ENCODE data around the gene FGD2.

DNA sequence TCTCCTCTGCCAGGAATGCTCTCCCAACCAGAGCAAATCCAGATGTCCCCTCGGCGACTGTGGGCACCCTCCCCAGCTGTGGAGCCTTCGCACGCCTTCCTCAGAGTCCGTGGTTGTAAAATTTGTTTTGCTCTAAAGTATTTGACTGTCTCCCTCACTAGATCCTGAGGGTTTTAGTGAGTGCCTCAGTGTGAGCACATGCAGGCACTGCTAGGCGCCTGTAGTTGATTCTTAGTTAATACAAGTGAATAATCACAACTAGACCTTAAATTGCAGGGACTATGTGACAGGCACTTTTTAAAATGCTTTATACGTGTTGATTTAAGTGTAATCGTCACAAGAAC, 18.8 kb upstream of the FGD2 start:
- TF ChIP-seq POLR2AphosphoS5 (IDR thresholded peaks at IDR 0.05; ENCODE audit: low read depth, low read length) (no peak), POLR2A (IDR thresholded peaks at IDR 0.05; ENCODE audit: low read depth, low read length) (no peak), TAF1 (IDR thresholded peaks at IDR 0.05; ENCODE audit: borderline replicate concordance, low read depth, low read length) (no peak)
